ENCODE data around the gene PLCB1.

- no peak for TF ChIP-seq POLR2A (IDR thresholded peaks at IDR 0.05; ENCODE audit: low read depth, low read length)
- no peak for TF ChIP-seq MYC (IDR thresholded peaks at IDR 0.05; ENCODE audit: low read depth, low read length)
- no peak for TF ChIP-seq EZH2 (IDR thresholded peaks at IDR 0.05; ENCODE audit: borderline replicate concordance, low read depth, low read length, severe bottlenecking)
- TF ChIP-seq CTCF (IDR thresholded peaks at IDR 0.05; ENCODE audit: extremely low read depth in 1 of 2, insufficient read depth in 1 of 2, low read depth in 1 of 2, low read length in 2 of 2): no peak
- TF ChIP-seq POLR2AphosphoS5 (IDR thresholded peaks at IDR 0.05; ENCODE audit: insufficient read depth, low read depth, low read length): no peak
- TF ChIP-seq MAX (IDR thresholded peaks at IDR 0.05; ENCODE audit: insufficient read depth, insufficient read length): no peak
- no peak for TF ChIP-seq FOS (IDR thresholded peaks at IDR 0.05; ENCODE audit: borderline replicate concordance, insufficient read depth, low read length)
- TF ChIP-seq GATA2 (IDR thresholded peaks at IDR 0.05; ENCODE audit: insufficient read depth, insufficient read length, low read depth, low read length): no peak
Measured at GRCh38 chr20:8248051-8248450, 116.0 kb downstream of the PLCB1 start.
